Left ventricle myocardium inferior (tissue), 1 donor: Measurements from ENCODE around the gene DPYSL5. TPM values are rescaled to one million over a fixed set of nuclear protein-coding genes. Genes with fewer than 3 reads are reported as not detected.
"Not testable (repeated sequence)": the region's sequence is repeated elsewhere in the genome, so short reads cannot be mapped to it uniquely, and the experiment has no call there.

Experiments used
- DNase-seq: peaks from one replicate; pipeline ENCODE4 v3.0.0-alpha.2; 2020
- H3K27ac ChIP-seq: fragments of 200-600 bp; replicated peaks from 2 replicates; pipeline ENCODE4 v1.8.0; 2021
- H3K27me3 ChIP-seq: fragments of 200-600 bp; 2 replicates; pipeline ENCODE4 v1.8.0; 2021; ENCODE audit warnings: low read depth
- H3K36me3 ChIP-seq: fragments of 200-600 bp; 2 replicates; pipeline ENCODE4 v1.8.0; 2021
- H3K4me1 ChIP-seq: fragments of 200-600 bp; 2 replicates; pipeline ENCODE4 v1.8.0; 2021
- H3K4me3 ChIP-seq: fragments of 200-600 bp; 2 replicates; pipeline ENCODE4 v1.8.0; 2021; ENCODE audit warnings: mild to moderate bottlenecking, moderate library complexity
- H3K9me3 ChIP-seq: fragments of 200-600 bp; replicated peaks from 2 replicates; pipeline ENCODE4 v1.8.0; 2021
- intact Hi-C: fragments of 100-400 bp; cut with micrococcal nuclease; formaldehyde crosslinking; loops from one replicate; pipeline ENCODE4 v1.11.0; 2022
- total RNA-seq: library from RNA; stranded (reverse); fragmentation: NEBNext Ultra II Directional; extraction: Animal tissue kit (Norgen Biotek cat#: 25700); gene quantifications from one replicate; pipeline ENCODE4 v1.2.1, GENCODE V29; 2021
- TF ChIP-seq, protein P1 (sequence below): fragments of 200-600 bp; IDR thresholded peaks from 2 replicates; pipeline ENCODE4 v1.8.0; 2021; ENCODE audit warnings: antibody characterized with exemption, mild to moderate bottlenecking, borderline replicate concordance
- donor health status: DM: no; HTN: yes; CAD: no; lungs with severe emphysema.

DPYSL5 gene
- total RNA-seq, 1 donor from 2014 or later: not detected

DNA sequence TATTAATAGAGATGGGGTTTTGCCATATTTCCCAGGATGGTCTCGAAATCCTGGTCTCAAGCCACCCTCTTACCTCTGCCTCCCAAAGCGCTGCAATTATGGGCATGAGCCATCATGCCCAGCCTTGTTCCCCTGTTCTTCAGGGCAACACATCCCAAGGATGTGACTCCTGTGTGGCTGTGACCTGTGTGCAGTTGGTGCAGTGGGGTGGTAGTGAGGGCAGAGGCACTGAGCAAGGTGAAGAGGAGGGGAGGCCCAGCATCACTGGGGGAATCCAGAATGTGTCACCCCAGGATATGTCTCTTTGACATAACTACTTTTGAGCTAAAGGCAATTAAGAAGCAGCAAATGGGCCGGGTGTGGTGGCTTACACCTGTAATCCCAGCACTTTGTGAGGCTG, 38.7 kb upstream of the DPYSL5 start:
- H3K27me3 ChIP-seq: peaks cover 42% of the 10 kb centered on the region

GRCh38 chr2:26809876-26810577, 37.9 kb upstream of the DPYSL5 start:
- DNase-seq: no peak
- Histone ChIP-seq H3K36me3 (no peaks in the 10 kb centered on the region), H3K4me1 (no peaks in the 10 kb centered on the region), H3K9me3 (no peaks in the 10 kb centered on the region), H3K27me3 (peaks cover 48% of the 10 kb centered on the region), H3K27ac (no peak overlapping the region), H3K4me3 (no peak overlapping the region)
- TF ChIP-seq, protein P1, sequence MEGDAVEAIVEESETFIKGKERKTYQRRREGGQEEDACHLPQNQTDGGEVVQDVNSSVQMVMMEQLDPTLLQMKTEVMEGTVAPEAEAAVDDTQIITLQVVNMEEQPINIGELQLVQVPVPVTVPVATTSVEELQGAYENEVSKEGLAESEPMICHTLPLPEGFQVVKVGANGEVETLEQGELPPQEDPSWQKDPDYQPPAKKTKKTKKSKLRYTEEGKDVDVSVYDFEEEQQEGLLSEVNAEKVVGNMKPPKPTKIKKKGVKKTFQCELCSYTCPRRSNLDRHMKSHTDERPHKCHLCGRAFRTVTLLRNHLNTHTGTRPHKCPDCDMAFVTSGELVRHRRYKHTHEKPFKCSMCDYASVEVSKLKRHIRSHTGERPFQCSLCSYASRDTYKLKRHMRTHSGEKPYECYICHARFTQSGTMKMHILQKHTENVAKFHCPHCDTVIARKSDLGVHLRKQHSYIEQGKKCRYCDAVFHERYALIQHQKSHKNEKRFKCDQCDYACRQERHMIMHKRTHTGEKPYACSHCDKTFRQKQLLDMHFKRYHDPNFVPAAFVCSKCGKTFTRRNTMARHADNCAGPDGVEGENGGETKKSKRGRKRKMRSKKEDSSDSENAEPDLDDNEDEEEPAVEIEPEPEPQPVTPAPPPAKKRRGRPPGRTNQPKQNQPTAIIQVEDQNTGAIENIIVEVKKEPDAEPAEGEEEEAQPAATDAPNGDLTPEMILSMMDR: no peak
- intact Hi-C loops: no loop called here

More for the DNA sequence above, 38.7 kb upstream of the DPYSL5 start:
- DNase-seq: no peak
- Histone ChIP-seq H3K27ac (no peak overlapping the region), H3K9me3 (no peaks in the 10 kb centered on the region), H3K4me3 (no peak overlapping the region), H3K36me3 (no peaks in the 10 kb centered on the region), H3K4me1 (no peaks in the 10 kb centered on the region)
- TF ChIP-seq, protein P1: no peak
- intact Hi-C loops: no loop called here

DNA sequence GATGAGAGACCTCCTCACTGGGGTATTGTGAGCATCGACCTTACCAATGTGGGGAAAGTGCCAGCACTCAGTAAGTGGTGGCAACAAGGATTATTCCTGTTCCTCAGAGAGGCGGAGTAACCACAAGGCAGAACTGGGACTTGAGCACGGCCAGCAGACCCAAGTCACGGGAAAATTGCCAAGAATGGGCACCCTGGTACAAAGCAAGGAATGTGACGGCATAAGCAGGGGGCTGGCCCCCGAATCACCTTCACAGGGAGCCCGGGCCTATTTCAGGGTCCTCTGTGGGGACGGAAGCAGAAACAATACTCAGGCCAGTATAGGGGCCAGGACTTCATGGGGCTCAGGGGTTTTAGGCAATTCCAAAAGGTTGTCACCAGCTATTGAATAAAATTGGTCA, 36.7 kb upstream of the DPYSL5 start:
- no peaks in the 10 kb centered on the region for H3K9me3 ChIP-seq
- intact Hi-C loops: no loop called here

DNA sequence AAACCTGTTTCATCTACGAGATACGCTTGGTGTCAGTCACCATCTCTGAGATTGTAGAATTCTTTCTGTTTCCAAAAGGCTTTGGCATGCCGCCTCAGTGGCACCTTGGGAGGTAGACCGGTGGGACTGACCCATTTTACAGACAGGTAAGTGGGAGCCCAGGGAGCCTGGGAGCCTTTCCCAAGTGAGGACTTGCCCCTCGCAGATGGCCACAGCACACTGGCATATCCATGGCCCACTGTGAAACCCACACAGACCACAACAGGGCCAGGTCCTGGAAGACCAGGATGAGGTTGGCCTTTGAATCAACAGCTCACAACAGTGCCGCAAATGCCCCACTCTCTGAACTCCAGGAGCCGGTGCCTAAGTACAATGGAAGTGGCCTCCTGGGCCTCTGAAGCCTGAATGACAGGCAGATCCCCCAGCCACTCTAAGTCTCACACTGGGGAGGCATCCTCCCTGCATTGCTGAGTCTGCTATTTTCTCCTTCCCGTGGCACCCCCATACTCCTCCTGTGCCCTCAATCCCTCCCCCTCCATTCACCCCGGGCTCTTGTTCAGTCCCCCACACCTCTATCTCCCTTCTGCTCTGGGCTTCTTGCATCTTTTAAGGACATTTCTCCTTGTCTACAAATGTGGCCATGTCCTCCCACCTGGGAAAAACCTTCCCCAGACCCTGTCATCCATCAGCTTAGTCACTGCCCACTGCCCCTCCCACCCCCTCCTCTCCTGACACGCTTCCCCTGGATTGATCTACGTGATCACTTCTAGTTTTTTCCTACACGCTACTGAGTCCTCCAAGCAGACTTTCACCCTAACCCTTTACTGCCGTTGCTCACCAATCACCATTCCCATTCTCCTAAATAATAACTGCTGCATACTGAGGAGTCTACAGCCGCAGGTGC, 35.9 kb upstream of the DPYSL5 start:
- Histone ChIP-seq H3K4me3 (no peak overlapping the region), H3K27me3 (peaks cover 57% of the 10 kb centered on the region), H3K4me1 (no peaks in the 10 kb centered on the region), H3K9me3 (no peaks in the 10 kb centered on the region), H3K27ac (no peak overlapping the region), H3K36me3 (no peaks in the 10 kb centered on the region)
- intact Hi-C loops: no loop called here
- DNase-seq: no peak
- TF ChIP-seq, protein P1: no peak

More for the DNA sequence above, 36.7 kb upstream of the DPYSL5 start:
- TF ChIP-seq, protein P1: no peak
- peaks cover 53% of the 10 kb centered on the region for H3K27me3 ChIP-seq
- no peak overlapping the region for H3K27ac ChIP-seq
- H3K4me1 ChIP-seq: no peaks in the 10 kb centered on the region
- DNase-seq: no peak
- no peak overlapping the region for H3K4me3 ChIP-seq
- H3K36me3 ChIP-seq: no peaks in the 10 kb centered on the region

- TF ChIP-seq, protein P1: no peak
- no peaks in the 10 kb centered on the region for H3K4me1 ChIP-seq
- no peaks in the 10 kb centered on the region for H3K36me3 ChIP-seq
- no peak for DNase-seq
- intact Hi-C loops: no loop called here
- no peak overlapping the region for H3K4me3 ChIP-seq
- H3K9me3 ChIP-seq: no peaks in the 10 kb centered on the region
- peaks cover 63% of the 10 kb centered on the region for H3K27me3 ChIP-seq
- no peak overlapping the region for H3K27ac ChIP-seq
Measured at GRCh38 chr2:26812731-26813130, 35.2 kb upstream of the DPYSL5 start.

DNA sequence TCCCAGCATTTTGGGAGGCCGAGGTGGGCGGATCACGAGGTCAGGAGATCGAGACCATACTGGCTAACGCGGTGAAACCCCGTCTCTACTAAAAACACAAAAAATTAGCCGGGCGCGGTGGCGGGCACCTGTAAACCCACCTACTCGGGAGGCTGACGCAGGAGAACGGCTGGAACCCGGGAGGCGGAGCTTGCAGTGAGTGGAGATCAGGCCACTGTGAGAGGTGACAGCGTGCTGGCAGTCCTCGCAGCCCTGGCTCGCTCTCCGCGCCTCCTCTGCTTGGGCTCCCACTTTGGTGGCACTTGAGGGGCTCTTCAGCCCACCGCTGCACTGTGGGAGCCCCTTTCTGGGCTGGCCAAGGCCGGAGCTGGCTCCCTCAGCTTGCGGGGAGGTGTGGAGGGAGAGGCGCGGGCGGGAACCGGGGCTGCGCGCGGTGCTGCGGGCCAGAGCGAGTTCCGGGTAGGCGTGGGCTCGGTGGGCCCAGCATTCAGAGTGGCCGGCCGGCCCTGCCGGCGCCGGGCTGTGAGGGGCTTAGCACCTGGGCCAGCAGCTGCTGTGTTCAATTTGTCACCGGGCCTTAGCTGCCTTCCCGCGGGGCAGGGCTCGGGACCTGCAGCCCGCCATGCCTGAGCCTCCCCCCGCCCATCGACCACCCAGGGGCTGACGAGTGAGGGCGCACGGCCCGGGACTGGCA, 33.7 kb upstream of the DPYSL5 start:
- H3K27ac ChIP-seq, H3K36me3 ChIP-seq, H3K4me3 ChIP-seq, H3K9me3 ChIP-seq, H3K4me1 ChIP-seq, intact Hi-C loops, DNase-seq: not testable (repeated sequence)
- H3K27me3 ChIP-seq: peaks cover 64% of the 10 kb centered on the region
